Measurements from ENCODE around the gene CCL4L2.
"Not testable (repeated sequence)": the region's sequence is repeated elsewhere in the genome, so short reads cannot be mapped to it uniquely, and the experiment has no call there.

The CCL4L2 gene

DNA sequence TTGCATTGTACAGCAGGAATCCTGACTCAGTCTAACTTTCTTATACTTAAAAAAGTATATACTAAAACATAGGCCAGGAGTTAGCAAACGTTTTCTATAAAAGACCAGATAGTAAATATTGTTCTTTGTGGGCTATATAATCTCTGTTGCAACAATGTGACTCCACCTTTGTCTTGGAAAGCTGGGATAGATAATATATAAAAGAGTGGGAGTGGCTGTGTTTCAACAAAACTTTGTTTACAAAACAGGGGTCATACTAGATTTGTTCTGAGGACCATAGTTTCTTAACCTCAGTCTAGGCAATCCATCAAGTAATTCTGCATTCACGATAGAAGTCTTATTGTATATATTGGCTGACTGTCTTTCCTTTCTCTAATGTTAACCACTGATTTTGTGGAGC, 25.4 kb upstream of the CCL4L2 start:
- peaks cover 6% of the 10 kb centered on the region for H3K4me1 Mint-ChIP-seq
- no peak for DNase-seq
- H3K27me3 Mint-ChIP-seq (ENCODE audit: low read depth, poor library complexity) = peaks cover 90% of the 10 kb centered on the region
- TF ChIP-seq CTCF (IDR thresholded peaks at IDR 0.05) = no peak
- no peak overlapping the region for H3K4me3 Mint-ChIP-seq
- H3K27ac Mint-ChIP-seq = no peak overlapping the region
- no peaks in the 10 kb centered on the region for H3K9me3 Mint-ChIP-seq
- H3K36me3 Mint-ChIP-seq (ENCODE audit: low read depth) = no peaks in the 10 kb centered on the region

DNA sequence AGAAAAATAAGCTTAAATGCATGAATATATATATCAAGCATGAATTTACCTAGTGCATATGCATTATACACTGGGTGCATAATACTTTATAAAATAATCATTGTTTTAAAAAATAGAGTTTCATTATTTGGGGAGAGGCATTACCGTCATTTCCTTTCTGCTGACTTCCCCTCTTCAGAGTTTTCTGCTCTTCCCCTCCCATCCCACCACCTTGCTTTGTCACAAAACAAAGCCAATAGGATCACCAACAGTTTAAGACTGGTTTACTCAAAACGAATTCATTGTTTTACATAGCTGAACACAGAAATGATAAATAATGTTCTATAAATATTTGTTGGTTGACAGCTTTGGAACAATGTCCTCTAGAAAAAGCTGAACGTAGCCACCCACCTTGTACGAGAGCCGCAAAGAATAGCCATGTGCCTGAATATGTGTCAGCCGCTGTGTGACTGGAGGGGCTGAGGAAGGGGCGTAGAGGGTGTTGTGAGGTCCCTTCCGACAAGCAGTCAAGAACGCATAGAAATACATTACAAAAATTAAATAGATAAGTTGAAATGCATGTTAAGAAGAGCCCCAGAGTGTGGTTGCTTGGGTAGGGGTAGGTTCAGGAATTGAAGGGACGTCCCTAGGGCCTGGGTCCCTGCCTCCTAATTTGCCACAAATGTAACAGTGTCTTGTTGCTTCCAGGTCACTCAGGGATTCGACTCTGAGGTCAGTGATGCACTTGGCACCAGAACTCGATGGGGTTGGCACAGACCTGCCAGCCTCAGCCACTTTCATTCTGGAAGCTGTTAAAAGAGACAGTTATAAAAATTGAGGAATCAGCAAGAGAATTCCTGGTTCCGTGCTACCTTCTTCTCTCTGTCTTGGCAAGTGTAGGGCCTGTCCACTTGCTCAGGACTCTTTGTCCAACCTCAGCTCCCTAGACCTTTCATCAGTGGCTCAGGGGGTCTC, 23.8 kb upstream of the CCL4L2 start:
- not testable (repeated sequence) for H3K9me3 Mint-ChIP-seq; H3K27ac Mint-ChIP-seq; H3K4me3 Mint-ChIP-seq; H3K4me1 Mint-ChIP-seq; DNase-seq; H3K36me3 Mint-ChIP-seq (ENCODE audit: low read depth)
- peaks cover 80% of the 10 kb centered on the region for H3K27me3 Mint-ChIP-seq (ENCODE audit: low read depth, poor library complexity)

- not testable (repeated sequence) for H3K27ac Mint-ChIP-seq; H3K4me3 Mint-ChIP-seq; H3K36me3 Mint-ChIP-seq (ENCODE audit: low read depth); H3K4me1 Mint-ChIP-seq; H3K9me3 Mint-ChIP-seq; DNase-seq
- H3K27me3 Mint-ChIP-seq (ENCODE audit: low read depth, poor library complexity) = peaks cover 72% of the 10 kb centered on the region
These were observed 22.8 kb upstream of the CCL4L2 start for GRCh38 chr17:36187943-36188665.

DNA sequence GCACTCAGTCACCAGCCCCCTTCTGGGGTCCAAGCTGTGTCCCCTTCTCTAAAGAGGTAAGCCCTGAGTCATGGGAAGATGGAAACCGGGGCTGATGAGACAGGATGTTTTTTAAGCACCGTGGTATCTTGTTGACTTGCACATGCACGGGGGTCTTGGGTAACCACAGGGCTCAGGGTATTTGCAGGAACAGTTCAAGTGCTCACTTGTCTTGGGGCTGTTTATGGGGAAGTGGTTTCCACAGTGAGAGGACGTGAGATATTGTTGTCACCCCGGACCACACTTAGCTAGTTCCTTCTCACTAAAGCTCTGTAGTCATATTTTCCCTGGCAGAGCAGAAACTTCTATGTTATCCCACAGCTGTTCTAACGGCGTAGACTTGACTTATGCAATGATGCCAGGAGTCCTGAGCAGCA, 22.0 kb upstream of the CCL4L2 start:
- DNase-seq = no peak
- Mint-ChIP-seq H3K27me3 (ENCODE audit: low read depth, poor library complexity) (peaks cover 71% of the 10 kb centered on the region), H3K9me3 (no peaks in the 10 kb centered on the region), H3K27ac (no peak overlapping the region), H3K36me3 (ENCODE audit: low read depth) (no peaks in the 10 kb centered on the region), H3K4me3 (no peak overlapping the region), H3K4me1 (peaks cover 8% of the 10 kb centered on the region)
- no peak for TF ChIP-seq CTCF (IDR thresholded peaks at IDR 0.05)

DNA sequence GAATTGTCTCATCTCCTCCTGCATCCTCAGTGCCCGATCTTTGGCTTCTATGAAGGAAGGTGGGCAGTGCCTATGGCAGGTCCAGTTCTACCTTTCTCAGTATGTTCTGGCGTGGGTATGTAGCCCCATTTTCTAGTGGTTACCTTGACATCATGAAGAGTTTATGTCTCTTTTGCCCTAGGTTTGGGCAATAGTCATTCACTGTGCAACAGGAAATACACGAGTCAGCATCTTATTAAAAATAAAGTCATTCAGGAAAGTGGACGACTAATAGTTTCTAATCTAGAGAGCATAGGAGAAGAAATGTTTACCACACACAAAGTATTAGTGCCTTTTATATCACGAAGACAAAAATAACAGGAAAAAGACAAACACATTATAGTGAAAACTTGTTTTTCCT, 20.9 kb upstream of the CCL4L2 start:
- not testable (repeated sequence) for H3K4me3 Mint-ChIP-seq; H3K36me3 Mint-ChIP-seq (ENCODE audit: low read depth); H3K4me1 Mint-ChIP-seq; H3K9me3 Mint-ChIP-seq; DNase-seq; H3K27ac Mint-ChIP-seq
- peaks cover 60% of the 10 kb centered on the region for H3K27me3 Mint-ChIP-seq (ENCODE audit: low read depth, poor library complexity)

DNA sequence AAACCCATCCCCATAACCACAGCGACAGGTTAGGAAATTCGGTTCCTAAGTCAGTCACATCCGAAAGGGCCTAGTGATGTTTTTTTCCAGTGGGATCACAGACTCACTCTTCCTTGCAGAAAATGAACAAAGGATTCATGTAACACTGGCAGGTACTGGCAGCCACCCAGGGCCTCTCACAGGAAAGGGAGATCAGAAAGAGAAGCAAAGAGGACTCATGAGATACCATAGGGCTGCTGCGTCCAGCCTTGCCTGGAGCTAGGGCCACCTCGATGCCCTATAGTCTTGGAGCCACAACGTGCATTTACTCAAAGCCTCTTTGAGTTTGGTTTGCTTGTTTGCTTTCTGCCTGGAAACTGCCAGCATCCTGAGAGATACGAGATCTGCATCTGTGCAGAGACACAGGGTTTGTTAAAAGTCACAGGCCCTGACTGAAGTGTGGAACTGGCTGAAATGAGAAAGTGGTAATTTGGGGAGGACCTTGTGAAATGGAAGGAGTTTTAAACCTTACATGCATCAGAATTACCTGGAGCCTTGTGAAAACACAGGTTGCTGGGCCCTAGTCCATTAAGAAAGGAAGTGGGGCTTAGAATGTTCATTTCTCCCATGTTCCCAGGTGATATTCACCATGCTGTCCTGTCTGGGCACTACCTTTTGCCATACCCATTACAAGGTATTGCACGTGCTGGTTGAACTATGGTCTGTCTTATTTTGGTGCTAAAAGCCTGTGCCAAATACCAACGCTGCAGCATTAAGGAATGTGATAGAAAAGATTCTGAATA, 20.1 kb upstream of the CCL4L2 start:
- DNase-seq; H3K9me3 Mint-ChIP-seq; H3K4me3 Mint-ChIP-seq; H3K36me3 Mint-ChIP-seq (ENCODE audit: low read depth); H3K27ac Mint-ChIP-seq: not testable (repeated sequence)
- Mint-ChIP-seq H3K27me3 (ENCODE audit: low read depth, poor library complexity) (peaks cover 59% of the 10 kb centered on the region), H3K4me1 (peaks cover 14% of the 10 kb centered on the region)

DNA sequence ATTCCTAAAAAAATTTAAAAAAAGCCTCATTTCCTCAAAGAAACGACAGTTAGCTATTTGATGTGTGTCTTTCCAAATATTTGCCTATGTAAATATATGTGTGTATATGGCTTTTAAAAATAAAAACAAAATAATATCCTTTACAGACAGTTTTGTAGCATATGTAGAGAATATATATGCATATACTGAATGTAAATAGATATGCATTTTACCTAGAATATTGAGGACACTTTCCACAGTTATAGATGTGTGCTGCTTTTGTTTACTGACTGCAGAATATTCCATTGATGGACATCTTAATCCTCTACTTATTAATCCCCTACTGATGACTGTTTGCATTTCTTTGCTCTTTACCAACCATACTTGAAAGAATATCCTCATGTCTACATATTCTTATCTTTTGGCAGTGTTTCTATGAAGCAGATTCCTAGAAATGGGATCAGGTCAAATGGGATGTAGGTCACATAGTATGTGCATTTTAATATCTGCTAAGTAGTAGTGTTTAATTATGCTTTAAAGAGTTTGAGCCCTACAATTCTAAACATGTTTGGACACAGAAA, 17.6 kb upstream of the CCL4L2 start:
- Mint-ChIP-seq H3K36me3 (ENCODE audit: low read depth) (no peaks in the 10 kb centered on the region), H3K27me3 (ENCODE audit: low read depth, poor library complexity) (peaks cover 34% of the 10 kb centered on the region), H3K27ac (no peak overlapping the region), H3K4me1 (peaks cover 26% of the 10 kb centered on the region), H3K9me3 (no peaks in the 10 kb centered on the region), H3K4me3 (no peak overlapping the region)
- no peak for TF ChIP-seq CTCF (IDR thresholded peaks at IDR 0.05)
- no peak for DNase-seq

DNA sequence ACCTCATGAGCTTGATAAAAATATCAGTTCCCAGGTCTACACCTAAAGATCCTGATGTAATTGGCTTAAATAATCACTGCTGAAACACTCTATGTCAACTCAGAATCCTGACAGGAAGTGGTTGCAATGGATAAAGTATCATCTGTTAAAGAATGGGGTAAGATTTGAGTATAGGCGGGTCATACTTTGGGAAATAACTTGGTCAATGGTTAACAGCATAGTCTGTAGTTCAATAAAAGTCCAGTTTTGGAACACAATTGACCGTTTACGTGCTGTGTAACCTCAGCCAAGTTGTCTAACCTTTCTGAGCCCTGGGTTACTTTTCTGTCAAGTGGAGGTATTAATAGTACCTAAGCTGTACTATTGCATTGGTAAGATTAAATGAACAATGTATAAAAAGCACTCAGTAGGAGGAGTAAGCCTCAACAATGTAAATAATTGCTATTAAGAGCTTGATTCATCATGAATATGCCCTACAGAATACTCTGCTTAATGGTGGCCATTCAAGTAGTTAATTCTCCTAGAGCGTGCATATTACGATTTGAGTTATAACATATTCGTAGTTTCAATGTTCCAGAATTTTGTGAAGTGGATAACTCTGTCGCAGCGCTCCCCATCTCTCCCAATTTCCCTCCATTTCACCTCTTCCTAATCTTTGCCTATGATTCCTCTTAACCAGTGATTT, 16.6 kb upstream of the CCL4L2 start:
- H3K36me3 Mint-ChIP-seq (ENCODE audit: low read depth); H3K4me3 Mint-ChIP-seq; DNase-seq; H3K27ac Mint-ChIP-seq; H3K9me3 Mint-ChIP-seq: not testable (repeated sequence)
- Mint-ChIP-seq H3K27me3 (ENCODE audit: low read depth, poor library complexity) (peaks cover 29% of the 10 kb centered on the region), H3K4me1 (peaks cover 26% of the 10 kb centered on the region)

DNA sequence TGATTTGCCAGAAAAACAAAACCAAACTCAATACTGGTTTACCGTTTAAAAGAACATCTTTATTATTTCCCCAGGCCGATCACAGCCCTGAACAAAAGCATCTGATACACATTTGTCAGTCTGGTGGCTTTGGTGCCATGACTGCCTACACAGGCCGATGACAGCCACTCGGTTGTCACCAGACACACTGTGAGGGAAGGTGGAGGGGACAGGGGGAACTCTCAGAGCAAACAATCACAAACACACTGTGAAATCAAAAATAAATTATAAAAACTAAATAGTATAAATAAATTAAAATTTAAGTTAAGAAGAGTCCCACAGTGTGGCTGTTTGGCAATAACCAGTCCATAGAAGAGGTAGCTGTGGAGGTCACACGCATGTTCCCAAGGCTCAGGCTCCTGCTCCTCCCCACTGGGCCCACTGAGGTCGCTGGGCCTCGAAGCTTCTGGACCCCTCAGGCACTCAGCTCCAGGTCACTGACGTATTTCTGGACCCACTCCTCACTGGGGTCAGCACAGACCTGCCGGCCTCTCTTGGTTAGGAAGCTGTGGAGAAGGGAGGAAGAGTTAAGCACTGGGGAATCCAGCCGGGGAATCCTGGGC, 15.9 kb upstream of the CCL4L2 start:
- not testable (repeated sequence) for H3K36me3 Mint-ChIP-seq (ENCODE audit: low read depth); H3K9me3 Mint-ChIP-seq; H3K4me3 Mint-ChIP-seq; H3K27ac Mint-ChIP-seq; DNase-seq
- Mint-ChIP-seq H3K27me3 (ENCODE audit: low read depth, poor library complexity) (peaks cover 29% of the 10 kb centered on the region), H3K4me1 (peaks cover 26% of the 10 kb centered on the region)

All from nephron progenitor cell (in vitro differentiated cells).